Upper lobe of left lung (tissue), 4 donors: ENCODE data around the gene TBPL2.

Experiments
- CTCF ChIP-seq, 6 experiments: fragments of 450-650 bp in 4 of 6; fragments of 200-600 bp in 2 of 6; sonication (generic) in 2 of 6; IDR thresholded peaks; one replicate each; pipeline ENCODE4 v1.5.1; 2016 to 2019; ENCODE audit warnings: antibody characterized with exemption in 6 of 6
- EP300 ChIP-seq, 4 donors: sonication (generic); formaldehyde crosslinking; IDR thresholded peaks; one replicate each; pipeline ENCODE4 v1.5.1; 2017; ENCODE audit warnings: antibody characterized with exemption in 4 of 4, control low read depth in 2 of 4
- POLR2A ChIP-seq, 4 donors: fragments of 450-650 bp; IDR thresholded peaks; one replicate each; pipeline ENCODE4 v1.5.1; 2016 to 2017; ENCODE audit warnings: antibody characterized with exemption in 4 of 4, mild to moderate bottlenecking in 2 of 4
- POLR2AphosphoS5 ChIP-seq, 2 donors: sonication (generic); formaldehyde crosslinking; IDR thresholded peaks; one replicate each; pipeline ENCODE4 v1.5.1; 2017; ENCODE audit warnings: antibody characterized with exemption in 2 of 2

DNA sequence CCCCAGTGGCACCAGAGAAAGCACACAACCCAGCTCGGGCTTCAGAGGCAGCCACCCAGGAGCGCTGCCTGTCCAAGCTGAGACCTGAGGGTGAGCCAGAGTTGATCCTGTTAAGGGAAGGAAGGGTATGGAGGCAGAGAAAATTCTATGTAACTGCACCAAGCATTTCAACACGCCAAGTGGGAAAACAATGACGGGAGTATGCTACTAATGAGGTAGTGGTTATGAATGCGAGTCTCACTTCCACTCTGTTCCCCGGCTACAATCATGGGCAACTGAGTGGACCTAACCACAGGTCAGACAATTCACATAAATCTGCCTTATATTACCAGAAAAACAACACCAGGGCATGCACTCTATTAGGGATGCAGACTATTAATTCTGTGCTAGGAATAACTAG lies 38.7 kb downstream of the TBPL2 start:
- TF ChIP-seq CTCF (IDR thresholded peaks at IDR 0.05) (no peak), POLR2A (IDR thresholded peaks at IDR 0.05) (no peak), EP300 (IDR thresholded peaks at IDR 0.05) (no peak), POLR2AphosphoS5 (IDR thresholded peaks at IDR 0.05) (no peak)
